Measurements from ENCODE around the gene KCNG1.

KCNG1 gene

DNA sequence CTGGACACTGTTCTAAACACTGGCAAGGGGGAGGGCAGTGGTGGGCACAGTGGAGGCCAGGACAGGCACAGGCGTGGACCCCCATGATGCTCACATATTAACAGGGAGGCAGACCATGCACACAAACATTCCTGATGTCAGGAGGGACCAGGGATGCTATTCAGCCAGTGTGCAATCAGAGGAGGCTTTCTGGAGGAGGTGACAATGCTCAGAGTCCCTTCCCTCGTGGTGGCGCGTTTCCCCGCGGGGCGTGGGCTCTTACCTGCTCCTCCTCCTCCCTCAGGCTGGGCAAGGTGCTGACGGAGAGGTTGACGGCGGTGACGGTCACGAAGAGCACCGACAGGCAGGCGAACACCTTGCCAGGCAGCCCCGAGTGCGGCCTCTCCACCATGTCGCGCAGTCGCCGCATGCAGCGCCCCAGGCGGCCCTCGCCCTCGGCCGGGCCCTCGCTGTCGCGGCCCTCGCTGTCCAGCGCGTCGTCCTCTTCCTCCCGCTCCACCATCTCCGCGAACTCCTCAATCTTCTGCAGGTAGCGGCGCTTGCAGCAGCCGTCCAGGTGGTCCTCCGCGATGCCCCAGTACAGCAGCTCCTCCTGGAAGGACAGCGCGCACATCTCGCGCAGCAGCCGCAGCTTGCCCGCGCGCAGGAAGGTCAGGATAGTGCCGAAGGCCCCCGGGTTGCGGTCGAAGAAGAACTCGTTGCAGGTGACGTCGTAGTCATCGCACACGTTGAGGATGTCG is 13.4 kb downstream of the KCNG1 start:
- no peak overlapping the region for H3K27ac ChIP-seq (ENCODE audit: low read length)
- peaks cover 8% of the 10 kb centered on the region for H3K4me1 ChIP-seq (ENCODE audit: control insufficient read depth, low read depth, low read length)
- H3K4me3 ChIP-seq (ENCODE audit: low read length): no peak overlapping the region
- H3K9me3 ChIP-seq (ENCODE audit: control insufficient read depth, low read depth, low read length): no peaks in the 10 kb centered on the region
- no peak overlapping the region for H3K9ac ChIP-seq (ENCODE audit: low read length)
- H3K27me3 ChIP-seq (ENCODE audit: control insufficient read depth, insufficient read depth, low read length): no peaks in the 10 kb centered on the region
- no peaks in the 10 kb centered on the region for H3K36me3 ChIP-seq (ENCODE audit: control insufficient read depth, low read depth, low read length)

GRCh38 chr20:51008718-51009117 is 14.2 kb downstream of the KCNG1 start:
- H3K36me3 ChIP-seq (ENCODE audit: control insufficient read depth, low read depth, low read length): no peaks in the 10 kb centered on the region

GRCh38 chr20:51005214-51005613 is 17.7 kb downstream of the KCNG1 start:
- Histone ChIP-seq H3K4me1 (ENCODE audit: control insufficient read depth, low read depth, low read length) (no peaks in the 10 kb centered on the region), H3K27ac (ENCODE audit: low read length) (no peak overlapping the region), H3K27me3 (ENCODE audit: control insufficient read depth, insufficient read depth, low read length) (no peaks in the 10 kb centered on the region), H3K4me3 (ENCODE audit: low read length) (no peak overlapping the region), H3K9ac (ENCODE audit: low read length) (no peak overlapping the region), H3K36me3 (ENCODE audit: control insufficient read depth, low read depth, low read length) (no peaks in the 10 kb centered on the region), H3K9me3 (ENCODE audit: control insufficient read depth, low read depth, low read length) (no peaks in the 10 kb centered on the region)

More at GRCh38 chr20:51008718-51009117, 14.2 kb downstream of the KCNG1 start:
- H3K4me1 ChIP-seq (ENCODE audit: control insufficient read depth, low read depth, low read length): peaks cover under 1% of the 10 kb centered on the region
- H3K27me3 ChIP-seq (ENCODE audit: control insufficient read depth, insufficient read depth, low read length): no peaks in the 10 kb centered on the region
- no peak overlapping the region for H3K4me3 ChIP-seq (ENCODE audit: low read length)
- no peaks in the 10 kb centered on the region for H3K9me3 ChIP-seq (ENCODE audit: control insufficient read depth, low read depth, low read length)
- H3K9ac ChIP-seq (ENCODE audit: low read length): no peak overlapping the region
- H3K27ac ChIP-seq (ENCODE audit: low read length): no peak overlapping the region

DNA sequence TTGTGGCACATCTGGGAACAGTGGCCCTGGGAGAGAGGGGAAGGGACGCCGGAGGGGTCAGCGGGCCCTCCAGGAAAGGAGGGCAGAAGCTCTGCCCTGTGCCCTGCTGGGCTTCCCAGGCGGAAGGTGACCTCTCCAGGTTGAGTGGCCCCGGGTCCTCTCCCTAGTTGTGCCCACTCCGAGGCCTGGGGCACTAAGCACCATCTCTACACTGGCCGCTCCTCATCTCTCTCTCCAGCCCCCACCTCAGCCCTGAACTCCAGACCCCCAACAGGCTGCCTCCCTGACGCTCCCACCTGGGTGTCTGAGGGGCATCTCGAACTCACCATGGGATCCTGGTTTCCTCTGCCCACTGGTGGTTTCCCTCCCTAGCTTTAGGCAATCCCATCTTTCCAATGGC is 18.1 kb downstream of the KCNG1 start:
- no peaks in the 10 kb centered on the region for H3K27me3 ChIP-seq (ENCODE audit: control insufficient read depth, insufficient read depth, low read length)
- H3K9me3 ChIP-seq (ENCODE audit: control insufficient read depth, low read depth, low read length): no peaks in the 10 kb centered on the region
- no peak overlapping the region for H3K9ac ChIP-seq (ENCODE audit: low read length)
- H3K4me3 ChIP-seq (ENCODE audit: low read length): no peak overlapping the region
- no peaks in the 10 kb centered on the region for H3K4me1 ChIP-seq (ENCODE audit: control insufficient read depth, low read depth, low read length)
- H3K27ac ChIP-seq (ENCODE audit: low read length): no peak overlapping the region
- H3K36me3 ChIP-seq (ENCODE audit: control insufficient read depth, low read depth, low read length): no peaks in the 10 kb centered on the region

GRCh38 chr20:51004305-51004727 is 18.6 kb downstream of the KCNG1 start:
- Histone ChIP-seq H3K36me3 (ENCODE audit: control insufficient read depth, low read depth, low read length) (no peaks in the 10 kb centered on the region), H3K9ac (ENCODE audit: low read length) (no peak overlapping the region), H3K4me3 (ENCODE audit: low read length) (no peak overlapping the region), H3K9me3 (ENCODE audit: control insufficient read depth, low read depth, low read length) (no peaks in the 10 kb centered on the region), H3K4me1 (ENCODE audit: control insufficient read depth, low read depth, low read length) (no peaks in the 10 kb centered on the region), H3K27me3 (ENCODE audit: control insufficient read depth, insufficient read depth, low read length) (no peaks in the 10 kb centered on the region), H3K27ac (ENCODE audit: low read length) (no peak overlapping the region)

GRCh38 chr20:51003753-51004152 is 19.2 kb downstream of the KCNG1 start:
- H3K4me1 ChIP-seq (ENCODE audit: control insufficient read depth, low read depth, low read length): no peaks in the 10 kb centered on the region
- no peak overlapping the region for H3K4me3 ChIP-seq (ENCODE audit: low read length)
- no peaks in the 10 kb centered on the region for H3K9me3 ChIP-seq (ENCODE audit: control insufficient read depth, low read depth, low read length)
- no peaks in the 10 kb centered on the region for H3K36me3 ChIP-seq (ENCODE audit: control insufficient read depth, low read depth, low read length)
- no peak overlapping the region for H3K27ac ChIP-seq (ENCODE audit: low read length)
- H3K9ac ChIP-seq (ENCODE audit: low read length): no peak overlapping the region
- no peaks in the 10 kb centered on the region for H3K27me3 ChIP-seq (ENCODE audit: control insufficient read depth, insufficient read depth, low read length)

GRCh38 chr20:51002633-51003032 is 20.3 kb downstream of the KCNG1 start:
- Histone ChIP-seq H3K36me3 (ENCODE audit: control insufficient read depth, low read depth, low read length) (no peaks in the 10 kb centered on the region), H3K4me1 (ENCODE audit: control insufficient read depth, low read depth, low read length) (no peaks in the 10 kb centered on the region), H3K4me3 (ENCODE audit: low read length) (no peak overlapping the region), H3K27ac (ENCODE audit: low read length) (no peak overlapping the region), H3K9me3 (ENCODE audit: control insufficient read depth, low read depth, low read length) (no peaks in the 10 kb centered on the region), H3K9ac (ENCODE audit: low read length) (no peak overlapping the region), H3K27me3 (ENCODE audit: control insufficient read depth, insufficient read depth, low read length) (no peaks in the 10 kb centered on the region)

- H3K36me3 ChIP-seq (ENCODE audit: control insufficient read depth, low read depth, low read length): no peaks in the 10 kb centered on the region
- H3K9me3 ChIP-seq (ENCODE audit: control insufficient read depth, low read depth, low read length): no peaks in the 10 kb centered on the region
- H3K4me3 ChIP-seq (ENCODE audit: low read length): no peak overlapping the region
- H3K27me3 ChIP-seq (ENCODE audit: control insufficient read depth, insufficient read depth, low read length): no peaks in the 10 kb centered on the region
- H3K4me1 ChIP-seq (ENCODE audit: control insufficient read depth, low read depth, low read length): no peaks in the 10 kb centered on the region
- no peak overlapping the region for H3K27ac ChIP-seq (ENCODE audit: low read length)
- H3K9ac ChIP-seq (ENCODE audit: low read length): no peak overlapping the region
These were observed 21.3 kb downstream of the KCNG1 start for GRCh38 chr20:51001430-51002265.

GRCh38 chr20:50999355-50999754 is 23.6 kb downstream of the KCNG1 start:
- Histone ChIP-seq H3K9ac (ENCODE audit: low read length) (no peak overlapping the region), H3K9me3 (ENCODE audit: control insufficient read depth, low read depth, low read length) (no peaks in the 10 kb centered on the region), H3K4me1 (ENCODE audit: control insufficient read depth, low read depth, low read length) (no peaks in the 10 kb centered on the region), H3K27me3 (ENCODE audit: control insufficient read depth, insufficient read depth, low read length) (no peaks in the 10 kb centered on the region), H3K36me3 (ENCODE audit: control insufficient read depth, low read depth, low read length) (no peaks in the 10 kb centered on the region), H3K27ac (ENCODE audit: low read length) (no peak overlapping the region), H3K4me3 (ENCODE audit: low read length) (no peak overlapping the region)

DNA sequence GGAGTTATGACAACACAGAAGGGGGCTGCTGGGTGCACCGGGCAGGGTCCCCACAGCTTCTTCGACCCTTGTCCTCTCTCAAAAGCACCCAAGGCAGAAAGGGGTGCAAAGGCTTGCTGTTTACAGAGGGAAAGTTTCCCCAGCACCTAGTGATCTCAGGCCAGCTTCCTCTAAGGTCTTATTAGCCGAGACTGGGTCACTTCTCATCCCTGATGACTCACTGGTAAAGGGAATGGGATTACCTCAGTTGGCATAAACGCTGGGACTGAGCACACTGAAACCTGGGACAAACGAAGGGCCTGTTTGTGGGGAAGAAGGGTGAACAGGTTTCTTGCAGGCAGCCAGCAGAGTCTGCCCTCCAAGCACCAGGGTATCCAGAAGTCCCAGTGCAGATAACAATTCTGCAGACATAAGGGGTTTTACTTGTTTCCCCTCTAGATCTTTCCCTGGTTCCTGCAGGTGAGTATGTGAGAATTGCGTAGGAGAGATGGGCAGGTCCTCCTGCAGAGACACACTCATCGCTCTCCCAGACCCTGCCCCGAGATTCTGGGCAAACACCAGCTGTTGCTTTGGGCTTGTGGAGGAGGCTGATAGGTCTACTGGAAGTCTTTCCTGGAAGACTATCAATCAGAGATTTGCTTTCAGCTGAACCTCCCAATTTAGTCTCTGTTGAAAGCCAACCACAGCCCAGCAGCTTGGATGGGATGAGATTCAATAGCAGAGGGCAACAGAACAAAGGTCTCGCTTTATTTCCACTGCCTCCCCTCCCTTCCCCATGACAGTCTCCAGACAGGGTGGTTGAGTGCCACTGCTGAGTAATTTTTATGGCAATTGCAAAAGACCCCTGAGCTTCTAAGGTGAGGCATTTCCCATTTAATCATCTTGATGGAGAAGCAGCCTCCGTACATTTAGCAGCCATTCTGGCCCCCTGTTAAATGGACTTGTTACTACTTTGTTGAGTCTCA is 25.7 kb downstream of the KCNG1 start:
- Histone ChIP-seq H3K4me3 (ENCODE audit: low read length) (no peak overlapping the region), H3K9ac (ENCODE audit: low read length) (no peak overlapping the region), H3K9me3 (ENCODE audit: control insufficient read depth, low read depth, low read length) (no peaks in the 10 kb centered on the region), H3K4me1 (ENCODE audit: control insufficient read depth, low read depth, low read length) (peaks cover 8% of the 10 kb centered on the region), H3K36me3 (ENCODE audit: control insufficient read depth, low read depth, low read length) (no peaks in the 10 kb centered on the region), H3K27ac (ENCODE audit: low read length) (no peak overlapping the region), H3K27me3 (ENCODE audit: control insufficient read depth, insufficient read depth, low read length) (no peaks in the 10 kb centered on the region)

DNA sequence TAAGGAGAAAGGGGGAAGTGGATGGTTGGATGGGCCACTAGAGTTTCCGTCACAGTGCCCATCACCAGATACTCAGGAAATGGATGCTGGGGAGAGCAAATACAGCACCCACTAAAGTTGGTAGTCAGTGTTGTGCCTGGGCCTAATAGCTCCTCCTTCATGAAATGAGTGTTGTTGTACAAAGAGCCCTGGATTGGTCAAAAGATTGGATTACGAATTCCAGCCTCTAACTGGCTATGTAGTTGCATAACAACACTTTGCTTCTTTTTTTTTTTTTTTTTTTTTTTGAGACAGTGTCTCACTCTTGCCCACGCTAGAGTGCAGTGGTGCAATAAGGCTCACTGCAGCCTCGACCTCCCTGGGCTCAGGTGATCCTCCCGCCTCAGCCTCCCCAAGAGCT is 27.4 kb downstream of the KCNG1 start:
- Histone ChIP-seq H3K9me3 (ENCODE audit: control insufficient read depth, low read depth, low read length) (no peaks in the 10 kb centered on the region), H3K27me3 (ENCODE audit: control insufficient read depth, insufficient read depth, low read length) (no peaks in the 10 kb centered on the region), H3K9ac (ENCODE audit: low read length) (no peak overlapping the region)

More for the DNA sequence above, 27.4 kb downstream of the KCNG1 start:
- Histone ChIP-seq H3K27ac (ENCODE audit: low read length) (no peak overlapping the region), H3K36me3 (ENCODE audit: control insufficient read depth, low read depth, low read length) (no peaks in the 10 kb centered on the region), H3K4me1 (ENCODE audit: control insufficient read depth, low read depth, low read length) (peaks cover 15% of the 10 kb centered on the region), H3K4me3 (ENCODE audit: low read length) (no peak overlapping the region)
